Nephron progenitor cell (in vitro differentiated cells): ENCODE measurements around the gene KHSRP.

Source experiments
- DNase-seq: peaks from one replicate; pipeline ENCODE4 v3.0.0; 2021
- H3K27ac Mint-ChIP-seq: 2 replicates; pipeline ENCODE4 v1.8.0; 2021; ENCODE audit warnings: mild to moderate bottlenecking, moderate library complexity, mixed read lengths
- H3K27me3 Mint-ChIP-seq: 2 replicates; pipeline ENCODE4 v1.8.0; 2021; ENCODE audit warnings: mild to moderate bottlenecking, low read depth, mixed read lengths; ENCODE audit not compliant: poor library complexity
- H3K36me3 Mint-ChIP-seq: 2 replicates; pipeline ENCODE4 v1.8.0; 2021; ENCODE audit warnings: low read depth, mixed read lengths
- H3K4me1 Mint-ChIP-seq: 2 replicates; pipeline ENCODE4 v1.8.0; 2021; ENCODE audit warnings: mixed read lengths
- H3K4me3 Mint-ChIP-seq: 2 replicates; pipeline ENCODE4 v1.8.0; 2021; ENCODE audit warnings: mild to moderate bottlenecking, moderate library complexity, mixed read lengths
- H3K9me3 Mint-ChIP-seq: 2 replicates; pipeline ENCODE4 v1.8.0; 2021; ENCODE audit warnings: mild to moderate bottlenecking, moderate library complexity, mixed read lengths
- CTCF ChIP-seq: fragments of 200-600 bp; sonication (generic); IDR thresholded peaks from 2 replicates; pipeline ENCODE4 v1.5.0; 2021; ENCODE audit warnings: antibody characterized with exemption

KHSRP gene

GRCh38 chr19:6459262-6460098 lies 34.9 kb upstream of the KHSRP start, which contains the start of gene SLC25A23:
SLC25A23 (minus strand) TSS chr19:6459792; CDS start chr19:6459628, 164 bp downstream.
- Mint-ChIP-seq H3K27ac (peak within 1 kb of the TSS; percentile 96), H3K27me3 (peaks cover 48% of the 10 kb centered on the region), H3K9me3 (peaks cover 11% of the 10 kb centered on the region), H3K4me3 (peak within 1 kb of the TSS; percentile 94), H3K36me3 (peaks cover 27% of the 10 kb centered on the region), H3K4me1 (peaks cover 29% of the 10 kb centered on the region)
- DNase-seq = peak; percentile 79
- TF ChIP-seq CTCF = no peak

DNA sequence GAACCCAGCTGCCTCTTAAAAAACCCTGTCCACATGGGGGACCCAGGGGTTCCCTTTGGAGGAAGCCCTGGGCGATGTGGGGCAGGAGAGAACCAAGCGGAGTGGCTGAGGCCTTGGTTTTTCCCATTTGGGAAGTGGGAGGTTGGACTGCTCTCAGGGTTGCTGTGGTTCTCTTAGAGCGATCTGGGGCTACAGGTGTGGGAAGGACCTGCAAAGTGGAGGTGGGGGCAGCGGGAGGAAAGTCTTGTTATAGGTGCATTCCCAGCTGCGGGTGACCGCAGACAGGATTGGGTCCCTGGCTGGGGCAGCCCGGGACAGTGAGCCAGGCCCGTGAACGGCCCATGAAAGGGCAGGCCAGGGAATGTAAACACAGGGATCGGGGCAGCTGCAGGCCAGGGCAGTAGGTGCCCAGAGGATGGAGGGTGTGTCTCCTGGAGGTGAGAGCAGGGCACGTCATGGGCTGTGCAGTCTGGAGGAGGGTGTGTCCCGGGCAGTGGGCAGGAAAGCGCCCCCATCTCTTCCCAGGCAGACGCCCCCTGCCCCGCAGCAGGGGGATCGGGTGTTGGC lies 34.2 kb upstream of the KHSRP start:
- peaks cover 29% of the 10 kb centered on the region for H3K4me1 Mint-ChIP-seq
- H3K27ac Mint-ChIP-seq = no peak overlapping the region
- peak overlapping the region; percentile 90 for H3K4me3 Mint-ChIP-seq
- TF ChIP-seq CTCF = no peak
- H3K36me3 Mint-ChIP-seq = peaks cover 34% of the 10 kb centered on the region
- DNase-seq = no peak
- peaks cover 41% of the 10 kb centered on the region for H3K27me3 Mint-ChIP-seq
- H3K9me3 Mint-ChIP-seq = peaks cover 17% of the 10 kb centered on the region

- Mint-ChIP-seq H3K4me1 (peaks cover 29% of the 10 kb centered on the region), H3K27me3 (peaks cover 35% of the 10 kb centered on the region), H3K27ac (no peak overlapping the region), H3K9me3 (peaks cover 24% of the 10 kb centered on the region), H3K4me3 (peak overlapping the region; percentile 90), H3K36me3 (peaks cover 40% of the 10 kb centered on the region)
- TF ChIP-seq CTCF = no peak
- no peak for DNase-seq
Observed at GRCh38 chr19:6457958-6458694, 33.5 kb upstream of the KHSRP start.

DNA sequence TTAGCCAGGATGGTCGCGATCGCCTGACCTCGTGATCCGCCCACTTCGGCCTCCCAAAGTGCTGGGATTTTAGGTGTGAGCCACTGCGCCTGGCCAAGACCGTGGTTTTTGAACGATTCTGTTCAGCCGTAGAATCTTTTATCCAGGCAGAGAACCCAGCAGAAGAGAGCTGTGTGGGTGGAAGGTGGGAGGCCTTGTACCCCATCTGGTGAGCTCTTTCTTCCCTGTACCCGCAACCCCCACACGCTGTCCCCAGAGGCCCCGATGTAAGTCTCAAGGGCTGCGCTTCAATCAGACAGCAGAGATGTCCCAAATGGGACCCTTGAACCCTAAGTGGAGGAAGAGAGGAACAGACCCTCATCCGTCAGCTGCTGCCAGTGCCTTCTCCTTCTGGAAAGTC lies 31.3 kb upstream of the KHSRP start:
- no peak overlapping the region for H3K27ac Mint-ChIP-seq
- no peak for TF ChIP-seq CTCF
- H3K36me3 Mint-ChIP-seq = peaks cover 59% of the 10 kb centered on the region
- peaks cover 29% of the 10 kb centered on the region for H3K4me1 Mint-ChIP-seq
- DNase-seq = no peak
- peaks cover 15% of the 10 kb centered on the region for H3K27me3 Mint-ChIP-seq
- peaks cover 29% of the 10 kb centered on the region for H3K9me3 Mint-ChIP-seq
- no peak overlapping the region for H3K4me3 Mint-ChIP-seq

DNA sequence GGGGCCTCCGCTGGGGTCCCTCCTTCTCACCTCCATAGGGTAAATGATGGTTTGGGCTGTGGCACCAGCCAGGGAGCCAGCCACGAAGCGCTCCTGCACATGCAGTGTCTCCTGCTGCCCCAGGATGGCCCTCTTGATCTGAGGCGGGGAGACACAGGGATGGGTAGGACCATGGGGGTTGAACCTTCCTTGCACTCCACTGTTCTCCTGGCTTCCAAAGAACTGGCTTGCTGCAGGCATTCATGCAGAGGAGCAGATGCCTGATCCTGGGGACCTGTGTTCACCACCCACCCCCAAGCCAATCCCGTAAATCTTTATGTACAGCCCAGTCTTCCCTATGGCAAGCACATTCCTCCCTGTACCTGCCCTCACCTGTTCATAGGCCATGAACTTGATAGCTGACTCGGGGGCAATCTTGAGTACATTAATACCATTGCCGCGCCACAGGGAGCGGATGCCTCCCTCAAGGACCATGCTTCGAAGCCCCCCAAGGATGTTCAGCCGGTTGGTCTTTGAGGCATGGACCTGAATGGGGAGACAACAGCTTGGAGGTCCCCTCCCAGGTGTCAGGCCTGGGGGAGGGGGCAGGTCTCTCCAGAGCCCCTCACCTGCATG lies 29.4 kb upstream of the KHSRP start:
- peaks cover 18% of the 10 kb centered on the region for H3K4me1 Mint-ChIP-seq
- peaks cover 15% of the 10 kb centered on the region for H3K27me3 Mint-ChIP-seq
- no peak overlapping the region for H3K27ac Mint-ChIP-seq
- peaks cover 29% of the 10 kb centered on the region for H3K9me3 Mint-ChIP-seq
- DNase-seq = no peak
- TF ChIP-seq CTCF = no peak
- no peak overlapping the region for H3K4me3 Mint-ChIP-seq
- H3K36me3 Mint-ChIP-seq = peaks cover 67% of the 10 kb centered on the region
